Left lobe of liver (tissue), 2 donors: ENCODE data around the gene SPESP1. TPM values are rescaled to one million over a fixed set of nuclear protein-coding genes. Genes with fewer than 3 reads are reported as not detected.
"Not testable (repeated sequence)": the region's sequence is repeated elsewhere in the genome, so short reads cannot be mapped to it uniquely, and the experiment has no call there.

Experiments
- ATAC-seq: fragments of 200-7000 bp; cut with Tn5 transposase; one replicate; pipeline ENCODE4 v1.9.1; 2020; ENCODE audit warnings: mild to moderate bottlenecking, moderate library complexity
- DNase-seq: peaks from one replicate; pipeline ENCODE4 v3.0.0-alpha.2; 2020; ENCODE audit warnings: low spot score
- total RNA-seq: library from RNA; stranded (reverse); gene quantifications from one replicate; pipeline ENCODE4 v1.2.1, GENCODE V29; 2021
- donor health status: DM: no; HTN: no; CAD: no; lungs with moderate emphysema.
- donor health status: DM: no; HTN: yes; CAD: no.

Gene SPESP1
- total RNA-seq, 1 donor from 2014 or later: 0.48 TPM

DNA sequence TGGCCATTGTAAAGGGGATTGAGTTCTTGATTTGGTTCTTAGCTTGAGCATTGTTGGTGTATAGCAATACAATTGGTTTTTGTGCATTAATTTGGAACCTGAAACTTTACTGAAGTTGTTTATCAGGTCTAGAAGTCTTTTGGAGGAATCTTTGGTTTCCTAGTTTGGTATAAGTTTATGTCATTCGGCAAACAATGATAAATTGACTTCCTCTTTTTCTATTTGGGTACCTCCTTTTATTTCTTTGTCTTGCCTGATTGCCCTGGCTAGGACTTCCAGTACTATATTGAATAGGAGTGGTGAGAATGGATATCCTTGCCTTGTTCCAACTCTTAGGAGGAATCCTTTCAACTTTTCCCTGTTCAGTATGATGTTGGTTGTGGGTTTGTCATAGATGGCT, 32.1 kb downstream of the SPESP1 start:
- ATAC-seq: no peak
- DNase-seq: no peak

DNA sequence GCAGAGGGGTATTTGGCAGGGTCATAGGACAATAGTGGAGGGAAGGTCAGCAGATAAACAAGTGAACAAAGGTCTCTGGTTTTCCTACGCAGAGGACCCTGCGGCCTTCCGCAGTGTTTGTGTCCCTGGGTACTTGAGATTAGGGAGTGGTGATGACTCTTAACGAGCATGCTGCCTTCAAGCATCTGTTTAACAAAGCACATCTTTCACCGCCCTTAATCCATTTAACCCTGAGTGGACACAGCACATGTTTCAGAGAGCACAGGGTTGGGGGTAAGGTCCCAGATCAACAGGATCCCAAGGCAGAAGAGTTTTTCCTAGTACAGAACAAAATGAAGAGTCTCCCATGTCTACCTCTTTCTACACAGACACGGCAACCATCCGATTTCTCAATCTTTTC, 33.4 kb downstream of the SPESP1 start:
- not testable (repeated sequence) for DNase-seq, ATAC-seq

DNA sequence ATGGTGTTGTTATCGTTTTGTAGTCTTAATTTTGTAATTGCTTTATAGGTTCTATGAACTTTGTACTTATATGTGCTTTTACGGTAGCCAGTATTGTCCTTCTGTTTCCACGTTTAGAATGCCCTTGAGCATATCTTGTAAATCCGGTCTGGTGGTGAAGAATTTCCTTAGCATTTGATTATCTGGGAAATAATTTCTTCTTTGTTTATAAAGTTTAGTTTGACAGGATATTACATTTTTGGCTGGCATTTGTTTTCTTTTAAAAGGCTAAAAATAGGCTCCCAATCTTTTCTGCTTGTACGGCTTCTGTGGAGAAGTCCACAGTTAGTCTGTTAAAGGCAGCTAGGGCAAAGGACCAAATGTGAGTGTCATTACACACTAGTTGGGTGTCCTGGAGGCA, 36.7 kb downstream of the SPESP1 start:
- ATAC-seq: no peak
- no peak for DNase-seq

DNA sequence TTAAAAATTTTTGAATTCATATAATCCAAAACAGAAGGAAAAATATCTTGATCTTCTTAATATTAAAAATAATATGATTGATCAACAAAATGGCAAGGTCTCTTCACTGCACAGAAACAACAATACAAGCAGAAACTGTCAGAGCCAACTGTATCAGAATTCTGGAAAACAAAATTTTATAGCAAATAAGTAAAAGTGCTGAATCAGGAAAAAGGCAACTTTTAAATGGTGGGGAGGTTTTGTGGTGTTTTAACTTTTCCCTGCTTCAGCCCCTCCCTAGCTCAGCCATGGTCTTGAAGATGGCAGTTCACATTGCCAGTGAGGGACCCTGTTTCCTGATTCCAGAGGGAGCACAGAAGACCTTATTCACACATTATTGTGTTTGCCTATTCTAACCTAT, 37.6 kb downstream of the SPESP1 start:
- DNase-seq (no peak), ATAC-seq (no peak)

- ATAC-seq: no peak
- no peak for DNase-seq
Observed at GRCh38 chr15:68969298-68969697, 39.0 kb downstream of the SPESP1 start.

DNA sequence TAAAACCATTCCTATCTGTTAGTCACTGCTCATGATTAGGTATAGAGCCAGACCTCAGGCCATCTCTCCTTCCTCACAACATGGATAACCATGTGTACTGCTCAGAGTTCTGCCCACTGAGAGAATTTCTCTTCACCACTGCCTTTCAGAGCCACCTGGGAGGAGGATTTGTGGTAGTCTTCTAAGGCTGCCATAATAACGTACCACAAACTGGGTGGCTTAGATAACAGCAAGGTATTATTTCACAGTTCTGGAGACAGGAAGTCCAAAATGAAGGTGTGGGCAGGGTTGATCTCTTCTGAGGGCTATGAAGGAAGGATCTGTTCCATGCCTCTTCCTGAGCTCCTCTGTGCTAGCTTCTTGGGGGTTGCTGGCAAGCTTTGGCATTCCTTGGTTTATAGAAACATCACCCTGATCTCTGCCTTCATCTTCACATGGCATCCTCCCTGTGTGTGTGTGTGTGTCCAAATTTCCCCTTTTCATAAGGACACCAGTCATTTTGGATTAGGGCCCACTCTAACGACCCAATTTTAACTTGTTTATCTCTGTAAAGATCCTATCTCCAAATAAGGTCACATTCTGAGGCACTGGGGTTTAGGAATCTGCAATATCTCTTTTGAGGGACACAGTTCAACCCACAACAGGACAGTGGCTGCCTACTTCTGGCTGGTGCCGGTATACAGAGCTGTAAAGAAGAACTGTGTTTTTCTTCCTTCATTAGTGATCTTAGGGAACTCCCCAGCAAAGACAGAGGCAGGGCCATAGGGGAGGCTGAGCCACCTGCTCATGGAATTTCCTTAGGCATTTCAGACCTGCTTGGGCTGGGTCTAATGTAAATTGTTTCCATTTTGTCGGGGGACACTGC, 42.1 kb downstream of the SPESP1 start:
- DNase-seq (no peak), ATAC-seq (no peak)

- ATAC-seq, DNase-seq: not testable (repeated sequence)
Observed at GRCh38 chr15:68975651-68976160, 45.4 kb downstream of the SPESP1 start.

DNA sequence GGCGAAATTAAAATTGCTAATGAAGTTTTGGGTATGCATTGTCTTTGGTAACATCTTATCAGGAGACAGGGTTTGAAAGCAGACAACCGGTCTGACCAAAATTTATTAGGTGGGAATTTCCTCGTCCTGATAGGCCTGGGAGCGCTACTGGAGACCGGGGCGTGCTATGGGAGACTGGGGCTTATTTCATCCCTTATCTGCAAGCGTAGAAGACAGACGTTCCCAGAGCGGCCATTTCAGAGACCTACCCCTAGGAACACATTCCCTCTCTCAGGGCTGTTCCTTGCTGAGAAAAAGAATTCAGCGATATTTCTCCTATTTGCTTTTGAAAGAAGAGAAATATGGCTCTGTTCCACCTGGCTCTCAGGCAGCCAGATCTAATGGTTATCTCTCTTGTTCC, 47.1 kb downstream of the SPESP1 start:
- ATAC-seq, DNase-seq: not testable (repeated sequence)

GRCh38 chr15:68979006-68979405, 48.7 kb downstream of the SPESP1 start:
- DNase-seq: no peak
- no peak for ATAC-seq

GRCh38 chr15:68979816-68980215, 49.5 kb downstream of the SPESP1 start:
- no peak for DNase-seq
- no peak for ATAC-seq

- DNase-seq (no peak), ATAC-seq (no peak)
Observed at GRCh38 chr15:68980786-68981185, 50.5 kb downstream of the SPESP1 start.

DNA sequence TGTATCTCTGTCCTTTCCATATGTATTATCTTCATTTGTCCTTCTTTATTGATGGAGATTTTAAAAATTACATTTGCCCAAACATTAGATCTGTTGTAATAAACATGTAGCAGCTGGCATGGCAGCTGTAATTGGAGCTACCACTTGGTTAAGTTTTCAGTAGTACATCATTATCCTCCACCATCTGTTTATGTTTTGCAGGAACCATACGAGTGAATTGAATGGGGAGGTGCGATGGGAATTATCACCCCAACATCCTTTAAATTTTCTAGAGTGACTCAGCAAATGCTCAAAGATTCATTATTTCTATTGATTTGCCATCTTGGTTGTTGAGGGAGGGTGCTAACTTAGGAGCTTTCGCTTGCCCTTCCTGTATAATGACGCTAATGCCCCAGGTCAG, 51.6 kb downstream of the SPESP1 start:
- ATAC-seq (no peak), DNase-seq (no peak)

GRCh38 chr15:68982976-68983563, 52.7 kb downstream of the SPESP1 start:
- DNase-seq (no peak), ATAC-seq (no peak)

DNA sequence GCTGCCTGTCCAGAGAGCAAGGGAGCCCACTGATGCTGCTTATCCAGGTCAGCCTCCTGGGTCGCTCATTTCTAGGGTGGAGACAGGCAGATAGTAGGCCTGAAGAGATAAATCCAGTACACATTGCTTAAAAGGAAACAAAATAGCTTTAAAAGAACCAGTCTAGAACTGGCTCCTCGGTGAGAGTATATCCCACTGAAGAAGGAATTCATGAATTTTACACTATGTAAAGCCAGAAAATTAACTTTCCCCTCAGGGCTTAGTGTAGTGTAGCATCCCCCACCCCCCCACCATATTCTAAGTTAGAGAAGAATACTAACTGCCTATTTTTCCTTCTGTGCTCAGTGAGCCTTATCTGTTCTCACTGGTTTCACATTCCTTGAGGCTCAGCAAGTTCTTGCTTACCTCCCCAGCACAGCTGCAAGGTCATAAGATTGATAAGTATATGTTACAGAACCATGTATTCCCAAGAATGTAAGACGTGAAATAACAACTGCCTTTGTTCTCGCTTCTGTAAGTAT, 53.7 kb downstream of the SPESP1 start:
- ATAC-seq: no peak
- no peak for DNase-seq

DNA sequence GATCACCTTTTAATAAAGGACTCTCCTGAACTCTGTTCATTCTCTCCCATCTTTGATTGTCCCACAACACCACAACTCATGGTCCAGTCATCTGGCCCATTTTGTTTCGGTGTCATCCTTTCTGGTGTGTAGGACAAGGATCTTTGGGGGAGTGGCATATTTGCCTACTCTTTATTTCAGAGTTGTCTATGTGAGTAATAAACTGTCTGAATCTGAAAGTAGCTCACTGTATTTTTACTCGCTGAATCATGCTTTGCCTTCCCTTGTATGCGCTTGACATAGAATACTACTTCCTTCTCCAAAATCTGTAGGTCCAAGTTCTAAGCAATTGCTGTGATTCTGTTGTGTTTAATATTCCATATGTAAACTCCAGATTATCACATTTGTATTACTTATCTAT, 54.3 kb downstream of the SPESP1 start:
- DNase-seq: no peak
- ATAC-seq: no peak

DNA sequence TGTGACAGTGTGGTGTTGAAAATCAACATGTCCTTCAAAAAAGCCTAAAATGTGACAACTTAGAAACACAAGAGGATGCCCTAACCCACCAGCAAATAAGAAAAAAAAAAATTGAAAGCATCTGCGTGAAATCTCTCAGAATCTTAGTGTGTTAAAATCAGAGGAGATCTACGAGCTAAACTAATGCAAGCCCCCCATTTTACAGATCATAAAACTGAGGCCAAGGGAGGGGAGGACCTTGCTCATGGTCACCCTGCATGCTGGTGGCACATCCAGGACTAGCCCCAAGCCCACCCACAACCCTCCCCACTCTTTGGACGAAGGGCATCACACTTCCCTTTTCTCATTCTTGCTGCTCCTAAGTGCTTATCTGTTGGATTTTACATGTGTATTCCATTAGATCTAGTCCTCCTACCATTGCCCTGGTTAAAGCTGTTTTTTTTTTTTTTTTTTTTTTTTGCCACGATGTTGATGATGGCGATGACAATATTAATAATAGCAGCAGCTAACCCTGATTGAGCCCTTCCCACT, 55.1 kb downstream of the SPESP1 start:
- ATAC-seq: no peak
- no peak for DNase-seq

DNA sequence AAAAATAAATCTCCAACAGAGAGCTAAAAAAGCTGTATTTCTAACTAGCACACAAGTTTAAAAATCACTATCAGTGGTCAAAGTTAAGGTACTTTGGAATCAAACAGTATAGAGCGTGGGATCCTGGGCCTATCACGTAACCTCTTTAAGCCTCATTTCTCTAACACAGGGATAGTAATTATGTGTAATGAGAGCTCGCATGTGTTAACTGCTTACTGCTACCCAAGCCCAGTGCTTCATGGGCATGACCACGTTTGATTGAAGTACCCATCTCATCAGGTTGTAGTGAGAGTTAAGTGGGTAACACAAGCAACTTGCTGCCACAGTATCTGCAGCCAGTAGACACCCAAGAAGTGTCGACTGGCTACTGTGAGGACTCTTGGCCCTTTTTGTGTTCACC, 56.0 kb downstream of the SPESP1 start:
- DNase-seq (no peak), ATAC-seq (no peak)

DNA sequence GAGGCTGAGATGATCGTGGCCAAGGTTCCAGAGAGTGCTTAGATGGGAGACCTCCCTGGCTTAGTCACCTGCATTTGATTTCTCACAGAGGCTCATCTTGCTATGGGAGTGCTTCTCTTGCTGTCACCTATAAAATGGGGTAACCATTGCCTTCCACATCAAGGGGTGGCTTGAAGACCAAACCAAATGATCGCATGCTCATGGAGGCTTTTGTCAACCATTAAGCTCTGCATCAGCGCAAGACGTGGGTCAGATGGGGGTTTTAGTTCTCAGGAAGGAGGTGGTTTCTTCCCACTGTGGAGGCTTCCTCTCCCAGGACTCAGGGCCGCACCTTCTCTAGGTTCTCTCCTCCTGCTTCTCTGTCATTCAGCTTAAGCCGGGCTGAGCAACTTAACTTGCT, 56.8 kb downstream of the SPESP1 start:
- DNase-seq: no peak
- no peak for ATAC-seq

- DNase-seq: no peak
- no peak for ATAC-seq
Observed at GRCh38 chr15:68987676-68988075, 57.4 kb downstream of the SPESP1 start.

DNA sequence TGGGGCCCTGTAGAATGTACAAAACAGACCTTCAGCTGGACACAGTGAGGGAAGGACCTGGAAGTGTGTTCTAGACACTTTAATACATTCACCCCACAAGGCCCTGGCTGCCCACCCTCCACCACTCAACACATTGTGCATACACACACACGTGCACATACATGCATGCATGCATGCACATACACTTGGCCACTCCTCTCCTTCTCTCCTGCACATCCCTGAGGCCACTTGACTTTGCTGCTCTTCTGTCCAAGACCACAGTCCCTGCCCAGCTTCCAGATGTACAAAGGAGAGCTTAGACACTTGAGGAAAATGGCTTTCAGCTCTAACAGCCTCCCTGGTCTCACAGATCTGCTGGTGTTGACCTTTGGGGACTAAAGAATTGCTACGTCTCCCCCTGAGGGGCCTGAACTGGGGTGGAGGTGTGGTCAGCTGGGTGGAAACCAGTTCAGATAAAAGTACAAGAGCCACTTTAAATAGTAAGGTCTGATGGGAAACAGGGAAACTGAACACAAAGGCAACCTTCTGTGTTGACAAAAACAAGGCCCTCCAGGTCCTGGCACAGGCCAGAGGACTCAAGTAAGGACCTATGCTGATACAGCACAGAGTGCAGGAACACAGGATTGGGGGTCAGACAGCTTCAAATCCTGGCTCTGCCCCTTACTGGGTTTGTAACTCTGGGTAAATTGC, 59.4 kb downstream of the SPESP1 start:
- DNase-seq (no peak), ATAC-seq (no peak)
